Pancreas (tissue), 10 donors: ENCODE data around the gene RAB3GAP1. TPM values are rescaled to one million over a fixed set of nuclear protein-coding genes. Genes with fewer than 3 reads are reported as not detected.
"Not testable (repeated sequence)": the region's sequence is repeated elsewhere in the genome, so short reads cannot be mapped to it uniquely, and the experiment has no call there.

Source experiments
- ATAC-seq, 4 donors: fragments of 200-7000 bp; cut with Tn5 transposase; one replicate each; pipeline versions ENCODE4 v1.8.0 to v1.9.1; 2020; ENCODE audit warnings: mild to moderate bottlenecking in 4 of 4, moderate library complexity in 4 of 4
- DNase-seq, 6 donors: peaks; one replicate each; pipeline ENCODE4 v3.0.0-alpha.2; 2020
- FAIRE-seq: peaks from 2 replicates; lab custom pipeline; 2012; peaks lifted over from hg19 to GRCh38; lab: Jason Lieb, UNC
- H3K27ac ChIP-seq, 4 donors: fragments of 200-600 bp; sonication (generic); 1 replicate in 3 of 4; 2 replicates in 1 of 4; pipeline versions ENCODE4 v1.5.0 to v1.8.0; 2020
- H3K27me3 ChIP-seq, 4 donors: fragments of 200-600 bp; one replicate each; pipeline ENCODE4 v1.8.0; 2021
- H3K36me3 ChIP-seq, 3 donors: fragments of 200-600 bp; sonication (generic) in 1 of 3; one replicate each; pipeline versions ENCODE4 v1.5.0 to v1.8.0; 2020 to 2021
- H3K4me1 ChIP-seq, 3 donors: fragments of 200-600 bp; one replicate each; pipeline ENCODE4 v1.8.0; 2021
- H3K4me3 ChIP-seq, 4 donors: fragments of 200-600 bp; sonication (generic) in 2 of 4; one replicate each; pipeline versions ENCODE4 v1.5.0 to v1.8.0; 2020 to 2021
- H3K9me3 ChIP-seq, 4 donors: fragments of 200-600 bp; one replicate each; pipeline ENCODE4 v1.8.0; 2021
- CTCF ChIP-seq, 4 donors: fragments of 200-600 bp; sonication (generic) in 3 of 4; IDR thresholded peaks; one replicate each; pipeline versions ENCODE4 v1.5.0 to v1.8.0; 2021; ENCODE audit warnings: antibody characterized with exemption in 4 of 4
- WGBS, 2 donors: extraction: QIAGEN DNeasy Blood & Tissue Kit; methylation state at CpG; one replicate each; pipeline ENCODE4 v1.1.7; 2013; 5-methylcytosine and 5-hydroxymethylcytosine counted together
- intact Hi-C, 3 donors: fragments of 100-400 bp; cut with DNase I; formaldehyde crosslinking; loops; one replicate each; pipeline versions ENCODE4 v1.11.1 to v1.14.2; 2022
- polyA plus RNA-seq, 2 donors: library from polyadenylated mRNA; stranded (reverse); fragments of 200-250 nt; gene quantifications; one replicate each; pipeline ENCODE4 v1.2.3, GENCODE V29; 2013
- total RNA-seq, 6 donors: library from RNA; stranded (reverse); fragmentation: NEBNext Ultra II Directional in 4 of 6; extraction: Animal tissue kit (Norgen Biotek cat#: 25700) in 4 of 6; gene quantifications; one replicate each; pipeline versions ENCODE4 v1.2.1 to v1.2.4, GENCODE V29; 2021 to 2023
- donor health status: healthy with polysubstance abuse.
- donor health status: DM: no; HTN: no; CAD: no; lungs with moderate emphysema.
- donor health status: DM: no; HTN: no; CAD: no.
- donor health status: control.
- donor health status: control.
- donor health status: Bipolar disorder and iron deficiency.
- donor health status: DM: yes; HTN: yes; CAD: no.
- donor health status: DM: no; HTN: no; CAD: no.
- donor health status: DM: no; HTN: no; CAD: no.
- donor health status: DM: yes; HTN: yes; CAD: no.

The RAB3GAP1 gene
- total and polyA plus RNA-seq, 8 donors, result 10.3 to 25.5 (median 22.3) TPM

- no peak for TF ChIP-seq CTCF (IDR thresholded peaks at IDR 0.05)
- FAIRE-seq (no peak), ATAC-seq (no peak), DNase-seq (no peak)
- WGBS, 2 donors, result 85% methylated on average over 4 of the region's 4 CpGs
- Histone ChIP-seq H3K4me1 (peaks cover 0 to 6% (median under 1%) of the 10 kb centered on the region in 3 donors), H3K9me3 (no peaks in the 10 kb centered on the region), H3K27ac (no peak overlapping the region), H3K27me3 (no peaks in the 10 kb centered on the region), H3K36me3 (no peaks in the 10 kb centered on the region), H3K4me3 (no peak overlapping the region)
- intact Hi-C loops, result no loop called here
Observed at GRCh38 chr2:135096665-135097446, 44.8 kb downstream of the RAB3GAP1 start.

- whole genome bisulfite sequencing, 2 donors, result 94 to 97% methylated on average over 2 of the region's 2 CpGs
- Histone ChIP-seq H3K36me3 (no peaks in the 10 kb centered on the region), H3K27ac (no peak overlapping the region), H3K27me3 (no peaks in the 10 kb centered on the region), H3K4me3 (no peak overlapping the region), H3K4me1 (peaks cover 0 to 4% (median 0%) of the 10 kb centered on the region in 3 donors), H3K9me3 (no peaks in the 10 kb centered on the region)
- FAIRE-seq (no peak), DNase-seq (no peak), ATAC-seq (no peak)
- TF ChIP-seq CTCF (IDR thresholded peaks at IDR 0.05), result no peak
- intact Hi-C loops, result no loop called here
Observed at GRCh38 chr2:135097532-135098231, 45.6 kb downstream of the RAB3GAP1 start.

GRCh38 chr2:135099802-135100483 lies 47.9 kb downstream of the RAB3GAP1 start:
- DNase-seq (no peak), ATAC-seq (no peak), FAIRE-seq (no peak)
- Histone ChIP-seq H3K27me3 (no peaks in the 10 kb centered on the region), H3K36me3 (no peaks in the 10 kb centered on the region), H3K9me3 (no peaks in the 10 kb centered on the region), H3K4me1 (peaks cover 0 to 4% (median 0%) of the 10 kb centered on the region in 3 donors), H3K27ac (no peak overlapping the region), H3K4me3 (no peak overlapping the region)
- TF ChIP-seq CTCF (IDR thresholded peaks at IDR 0.05), result no peak
- 75 to 76% methylated on average over 5 of the region's 5 CpGs for WGBS, 2 donors
- intact Hi-C loops, result no loop called here

- ATAC-seq (no peak), FAIRE-seq (no peak), DNase-seq (no peak)
- no peak for TF ChIP-seq CTCF (IDR thresholded peaks at IDR 0.05)
- 93 to 98% methylated on average over 1 of the region's 1 CpG for WGBS, 2 donors
- intact Hi-C loops, result no loop called here
- Histone ChIP-seq H3K4me3 (no peak overlapping the region), H3K27me3 (no peaks in the 10 kb centered on the region), H3K27ac (no peak overlapping the region), H3K4me1 (peaks cover 0 to 4% (median 0%) of the 10 kb centered on the region in 3 donors), H3K9me3 (no peaks in the 10 kb centered on the region), H3K36me3 (no peaks in the 10 kb centered on the region)
Observed at GRCh38 chr2:135103843-135104242, 51.8 kb downstream of the RAB3GAP1 start.

- H3K4me3 ChIP-seq, ATAC-seq, H3K36me3 ChIP-seq, H3K9me3 ChIP-seq, H3K4me1 ChIP-seq, H3K27me3 ChIP-seq, H3K27ac ChIP-seq, FAIRE-seq, intact Hi-C loops: not testable (repeated sequence)
- 97 to 98% methylated on average over 36 to 54 of the region's 56 CpGs for WGBS, 2 donors
- peak in 1 of 6 donors; percentile 59 for DNase-seq
Observed at GRCh38 chr2:135105513-135106316, 53.6 kb downstream of the RAB3GAP1 start.
